ENCODE measurements around the gene RPS14.

GRCh38 chr5:150429410-150429873 is 20.1 kb downstream of the RPS14 start:
- TF ChIP-seq, protein P1, sequence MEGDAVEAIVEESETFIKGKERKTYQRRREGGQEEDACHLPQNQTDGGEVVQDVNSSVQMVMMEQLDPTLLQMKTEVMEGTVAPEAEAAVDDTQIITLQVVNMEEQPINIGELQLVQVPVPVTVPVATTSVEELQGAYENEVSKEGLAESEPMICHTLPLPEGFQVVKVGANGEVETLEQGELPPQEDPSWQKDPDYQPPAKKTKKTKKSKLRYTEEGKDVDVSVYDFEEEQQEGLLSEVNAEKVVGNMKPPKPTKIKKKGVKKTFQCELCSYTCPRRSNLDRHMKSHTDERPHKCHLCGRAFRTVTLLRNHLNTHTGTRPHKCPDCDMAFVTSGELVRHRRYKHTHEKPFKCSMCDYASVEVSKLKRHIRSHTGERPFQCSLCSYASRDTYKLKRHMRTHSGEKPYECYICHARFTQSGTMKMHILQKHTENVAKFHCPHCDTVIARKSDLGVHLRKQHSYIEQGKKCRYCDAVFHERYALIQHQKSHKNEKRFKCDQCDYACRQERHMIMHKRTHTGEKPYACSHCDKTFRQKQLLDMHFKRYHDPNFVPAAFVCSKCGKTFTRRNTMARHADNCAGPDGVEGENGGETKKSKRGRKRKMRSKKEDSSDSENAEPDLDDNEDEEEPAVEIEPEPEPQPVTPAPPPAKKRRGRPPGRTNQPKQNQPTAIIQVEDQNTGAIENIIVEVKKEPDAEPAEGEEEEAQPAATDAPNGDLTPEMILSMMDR (conservative IDR thresholded peaks at IDR 0.05; ENCODE audit: low read length): no peak
- no peak for TF ChIP-seq EZH2phosphoT487 (IDR thresholded peaks at IDR 0.05; ENCODE audit: borderline replicate concordance)

Measured in Loucy (cell line).